H1 (cell line): Measurements from ENCODE around the gene PARM1. TPM values are rescaled to one million over a fixed set of nuclear protein-coding genes. Genes with fewer than 3 reads are reported as not detected.

ENCODE experiments used
- CTCF ChIA-PET: fragments of 300-600 bp; sonication (Branson Sonifier 250); formaldehyde crosslinking; loops from one replicate; lab custom pipeline; 2021; ENCODE audit not compliant: partially characterized antibody; lab: Charles Lee
- POLR2A ChIA-PET: fragments of 300-600 bp; sonication (Branson Sonifier 250); formaldehyde crosslinking; loops from one replicate; lab custom pipeline; 2021; ENCODE audit warnings: inconsistent platforms; ENCODE audit not compliant: partially characterized antibody; lab: Charles Lee
- DNase-seq, 2 experiments: peaks; one replicate each; pipeline versions ENCODE4 v3.0.0 to v3.0.0-alpha.2; 2010 to 2022; ENCODE audit warnings: low spot score in 2 of 2, low read depth in 1 of 2, mixed read lengths in 1 of 2
- FAIRE-seq: peaks from 2 replicates; lab custom pipeline; 2011; peaks lifted over from hg19 to GRCh38; lab: Jason Lieb, UNC
- H2AFZ ChIP-seq: 2 replicates; pipeline ENCODE4 v1.8.1; 2012; ENCODE audit warnings: low read length, inconsistent platforms
- H2AK5ac ChIP-seq: 2 replicates; pipeline ENCODE4 v1.6.1; 2013; ENCODE audit warnings: low read depth, low read length
- H2BK120ac ChIP-seq: replicated peaks from 2 replicates; pipeline ENCODE3; 2013; ENCODE audit warnings: low read depth, low read length, inconsistent platforms
- H2BK12ac ChIP-seq: 2 replicates; pipeline ENCODE4 v1.6.1; 2013; ENCODE audit warnings: low read depth, low read length
- H2BK15ac ChIP-seq: 2 replicates; pipeline ENCODE4 v1.6.1; 2013; ENCODE audit warnings: low read length
- H2BK20ac ChIP-seq: 2 replicates; pipeline ENCODE4 v1.6.1; 2013; ENCODE audit warnings: low read length
- H2BK5ac ChIP-seq: 2 replicates; pipeline ENCODE4 v1.6.1; 2013; ENCODE audit warnings: low read depth, low read length
- H3K14ac ChIP-seq: 2 replicates; pipeline ENCODE4 v1.6.1; 2013; ENCODE audit warnings: inconsistent platforms; ENCODE audit not compliant: insufficient read length
- H3K18ac ChIP-seq: 2 replicates; pipeline ENCODE4 v1.6.1; 2013; ENCODE audit warnings: low read length; ENCODE audit errors: extremely low read depth
- H3K23ac ChIP-seq: 2 replicates; pipeline ENCODE4 v1.6.1; 2013; ENCODE audit warnings: inconsistent platforms; ENCODE audit not compliant: insufficient read length
- H3K23me2 ChIP-seq: 2 replicates; pipeline ENCODE4 v1.6.1; 2013; ENCODE audit warnings: low read depth, low read length
- H3K27ac ChIP-seq: 2 replicates; pipeline ENCODE4 v1.6.1; 2011; ENCODE audit warnings: low read depth, low read length, inconsistent platforms
- H3K27me3 ChIP-seq, 4 experiments: replicated peaks in 1 of 4; 1 replicate in 1 of 4; 2 replicates in 3 of 4; pipeline versions ENCODE4 v1.6.1 to v1.8.1; 2011 to 2013; ENCODE audit warnings: low read length in 3 of 4, mild to moderate bottlenecking in 3 of 4, inconsistent platforms in 2 of 4, mixed read lengths in 2 of 4, moderate library complexity in 1 of 4; ENCODE audit not compliant: control insufficient read depth in 3 of 4, insufficient read depth in 3 of 4; ENCODE audit errors: extremely low read depth in 1 of 4
- H3K36me3 ChIP-seq, 4 experiments: 2 replicates each; pipeline versions ENCODE4 v1.6.1 to v1.8.1; 2011 to 2013; ENCODE audit warnings: mild to moderate bottlenecking in 4 of 4, low read length in 3 of 4, moderate library complexity in 2 of 4, control low read depth in 1 of 4, inconsistent platforms in 1 of 4; ENCODE audit not compliant: insufficient read depth in 4 of 4, control insufficient read depth in 2 of 4
- H3K4ac ChIP-seq: replicated peaks from 2 replicates; pipeline ENCODE3; 2013; ENCODE audit warnings: low read length, low read depth, mixed read lengths, inconsistent platforms; ENCODE audit not compliant: insufficient read length
- H3K4me1 ChIP-seq, 4 experiments: replicated peaks in 1 of 4; 1 replicate in 1 of 4; 2 replicates in 3 of 4; pipeline versions ENCODE4 v1.6.1 to v1.8.1; 2011 to 2013; ENCODE audit warnings: low read length in 3 of 4, inconsistent platforms in 2 of 4, mixed read lengths in 1 of 4; ENCODE audit not compliant: insufficient read depth in 4 of 4, control insufficient read depth in 3 of 4
- H3K4me2 ChIP-seq, 2 experiments: 2 replicates each; pipeline versions ENCODE4 v1.6.1 to v1.8.1; 2011 to 2013; ENCODE audit warnings: low read depth in 2 of 2, low read length in 2 of 2, control low read depth in 1 of 2, inconsistent platforms in 1 of 2, mild to moderate bottlenecking in 1 of 2; ENCODE audit not compliant: insufficient read depth in 1 of 2
- H3K4me3 ChIP-seq, 4 experiments: fragments of 200-600, 300-600 bp in 1 of 4; sonication (generic), shearing (Covaris generic), sonication (Bioruptor Twin) in 1 of 4; 2 replicates each; pipeline versions ENCODE4 v1.5.1 to v1.8.1; 2011 to 2016; ENCODE audit warnings: low read length in 4 of 4, low read depth in 3 of 4, control low read depth in 2 of 4, inconsistent platforms in 2 of 4, mild to moderate bottlenecking in 2 of 4, mixed read lengths in 1 of 4, moderate library complexity in 1 of 4; ENCODE audit not compliant: insufficient read depth in 2 of 4; ENCODE audit errors: extremely low read depth in 1 of 4
- H3K56ac ChIP-seq: replicated peaks from 2 replicates; pipeline ENCODE3; 2013; ENCODE audit warnings: low read depth, mild to moderate bottlenecking, mixed read lengths, low read length, inconsistent platforms; ENCODE audit not compliant: insufficient read length
- H3K79me1 ChIP-seq: 2 replicates; pipeline ENCODE4 v1.6.1; 2013; ENCODE audit warnings: low read depth, low read length, control low read depth
- H3K79me2 ChIP-seq, 2 experiments: 2 replicates each; pipeline versions ENCODE4 v1.6.1 to v1.8.1; 2012 to 2013; ENCODE audit warnings: low read length in 2 of 2, mild to moderate bottlenecking in 2 of 2, inconsistent platforms in 1 of 2; ENCODE audit not compliant: insufficient read depth in 2 of 2, control insufficient read depth in 1 of 2
- H3K9ac ChIP-seq, 4 experiments: replicated peaks in 1 of 4; 1 replicate in 1 of 4; 2 replicates in 3 of 4; pipeline versions ENCODE4 v1.6.1 to v1.8.1; 2011 to 2013; ENCODE audit warnings: low read depth in 3 of 4, low read length in 3 of 4, control low read depth in 2 of 4, mild to moderate bottlenecking in 2 of 4, moderate library complexity in 2 of 4, inconsistent platforms in 1 of 4; ENCODE audit errors: extremely low read depth in 1 of 4
- H3K9me3 ChIP-seq, 2 experiments: 2 replicates each; pipeline versions ENCODE4 v1.6.1 to v1.8.1; 2012 to 2013; ENCODE audit warnings: mild to moderate bottlenecking in 2 of 2, moderate library complexity in 2 of 2, control low read depth in 1 of 2, inconsistent platforms in 1 of 2, low read depth in 1 of 2, low read length in 1 of 2, mixed read lengths in 1 of 2; ENCODE audit not compliant: insufficient read depth in 2 of 2
- H4K20me1 ChIP-seq, 2 experiments: replicated peaks in 1 of 2; 2 replicates each; pipeline versions ENCODE3 to v1.8.1; 2011 to 2013; ENCODE audit warnings: inconsistent platforms in 2 of 2, low read length in 2 of 2, mild to moderate bottlenecking in 1 of 2; ENCODE audit not compliant: insufficient read depth in 2 of 2, control insufficient read depth in 1 of 2
- H4K5ac ChIP-seq: 2 replicates; pipeline ENCODE4 v1.6.1; 2013; ENCODE audit warnings: low read length, low read depth, mixed read lengths, inconsistent platforms; ENCODE audit not compliant: insufficient read length
- H4K8ac ChIP-seq: 2 replicates; pipeline ENCODE4 v1.8.0; 2013; ENCODE audit warnings: mild to moderate bottlenecking, moderate library complexity, low read length, inconsistent platforms; ENCODE audit not compliant: insufficient read depth; ENCODE audit errors: extremely low read depth
- H4K91ac ChIP-seq: replicated peaks from 2 replicates; pipeline ENCODE3; 2013; ENCODE audit warnings: low read length, mixed read lengths, inconsistent platforms; ENCODE audit not compliant: insufficient read length
- BACH1 ChIP-seq: IDR thresholded peaks from 2 replicates; pipeline ENCODE4 v1.6.1; 2012; ENCODE audit warnings: low read length, improper control_type of control experiment
- MAFK ChIP-seq: IDR thresholded peaks from 2 replicates; pipeline ENCODE4 v1.6.1; 2012; ENCODE audit warnings: low read depth, mild to moderate bottlenecking, improper control_type of control experiment, low read length
- RXRA ChIP-seq: IDR thresholded peaks from 2 replicates; pipeline ENCODE4 v1.6.1; 2011; ENCODE audit warnings: low read depth, mild to moderate bottlenecking, low read length, moderate library complexity; ENCODE audit not compliant: insufficient read depth
- WGBS, 2 experiments: shearing (Covaris generic) in 1 of 2; methylation state at CpG; one replicate each; pipeline versions ENCODE4 v1.1.6 to v1.1.7; 2013 to 2015; ENCODE audit warnings: low lambda C conversion rate in 2 of 2, mixed read lengths in 2 of 2, inconsistent platforms in 1 of 2, low coverage in 1 of 2, missing lambda C conversion rate in 1 of 2; ENCODE audit not compliant: insufficient replicate concordance in 2 of 2, insufficient coverage in 1 of 2, insufficient read length in 1 of 2; ENCODE audit errors: extremely low coverage in 1 of 2, missing lambda C conversion rate in 1 of 2; 5-methylcytosine and 5-hydroxymethylcytosine counted together
- polyA plus RNA-seq, 7 experiments: library from polyadenylated mRNA; depleted of rRNA in 3 of 7; stranded (reverse) in 5 of 7; unstranded in 2 of 7; fragments of >200 nt in 5 of 7; fragments of 200-250 nt in 2 of 7; gene quantifications; 1 replicate in 5 of 7; 2 replicates in 1 of 7; 4 replicates in 1 of 7; pipeline versions ENCODE4 v1.2.1 to v1.2.3, GENCODE V29; 2011 to 2013; ENCODE audit warnings: missing spikeins in 2 of 7, mixed read lengths in 2 of 7
- total RNA-seq: library from RNA; stranded (reverse); fragmentation: NEBNext Ultra II Directional; extraction: Animal tissue kit (Norgen Biotek cat#: 25700); gene quantifications from 2 replicates; pipeline ENCODE4 v1.2.1, GENCODE V29; 2021

Gene PARM1
- total and polyA plus RNA-seq, 2 of the 8 experiments (the other 6 are each of a cell fraction or from before 2014, with no cell fraction given): 2.0 to 5.3 TPM

GRCh38 chr4:75009138-75009537 lies 76.2 kb downstream of the PARM1 start:
- peaks cover 0 to 4% of the 10 kb centered on the region in 2 experiments; a peak in 2 of 4 replicates for H3K9me3 ChIP-seq
- H2BK120ac ChIP-seq: no peak overlapping the region
- no peak overlapping the region for H3K14ac ChIP-seq
- no peaks in the 10 kb centered on the region for H4K20me1 ChIP-seq
- DNase-seq (no peak), FAIRE-seq (no peak)
- H3K4me2 ChIP-seq: no peak overlapping the region
- H3K4ac ChIP-seq: no peak overlapping the region
- no peak overlapping the region for H2BK12ac ChIP-seq
- no peak overlapping the region for H3K27ac ChIP-seq
- H3K79me2 ChIP-seq: no peaks in the 10 kb centered on the region
- H3K4me1 ChIP-seq: peaks cover 0 to 4% (median 0%) of the 10 kb centered on the region in 4 experiments; a peak in 1 of 7 replicates
- H4K8ac ChIP-seq: no peak overlapping the region
- H3K36me3 ChIP-seq: no peaks in the 10 kb centered on the region
- H3K9ac ChIP-seq: no peak overlapping the region
- POLR2A ChIA-PET: interaction anchor here (1.2 kb wide), 1 partner anchor 17 kb away, joined by 3 read pairs; no protein-coding TSS in a partner anchor
- no peaks in the 10 kb centered on the region for H3K23me2 ChIP-seq
- CTCF ChIA-PET: interaction anchor here (1.1 kb wide), 1 partner anchor 15 kb away, joined by 3 read pairs; no protein-coding TSS in a partner anchor
- no peak overlapping the region for H2BK15ac ChIP-seq
- H3K56ac ChIP-seq: no peak overlapping the region
- WGBS, 2 experiments: 92% methylated on average over 1 of the region's 1 CpG; no CpG with 5 or more reads in 1 of the 2 experiments
- no peaks in the 10 kb centered on the region for H3K27me3 ChIP-seq
- H4K5ac ChIP-seq: no peak overlapping the region
- H2BK5ac ChIP-seq: no peak overlapping the region
- no peak overlapping the region for H3K23ac ChIP-seq
- no peak overlapping the region for H3K4me3 ChIP-seq
- H4K91ac ChIP-seq: no peak overlapping the region
- H2BK20ac ChIP-seq: no peak overlapping the region
- no peak overlapping the region for H2AK5ac ChIP-seq
- no peak overlapping the region for H2AFZ ChIP-seq
- H3K18ac ChIP-seq: no peak overlapping the region
- TF ChIP-seq BACH1: 0 out of 2 replicates have a peak, but pooled peaks have one; percentile 15
- no peak for TF ChIP-seq RXRA
- TF ChIP-seq MAFK: peak; percentile 40; the same call in 1 of the 2 replicates
- H3K79me1 ChIP-seq: no peaks in the 10 kb centered on the region
